H9 (cell line): ENCODE results near the gene SCN1A. TPM values are rescaled to one million over a fixed set of nuclear protein-coding genes. Genes with fewer than 3 reads are reported as not detected.

Source experiments
- DNase-seq: peaks from one replicate; pipeline ENCODE4 v3.0.0-alpha.2; 2017
- H2AFZ ChIP-seq: one replicate; pipeline ENCODE4 v1.6.1; 2013; ENCODE audit warnings: mild to moderate bottlenecking, low read length, control low read depth, moderate library complexity
- H2AK5ac ChIP-seq: 2 replicates; pipeline ENCODE4 v1.6.1; 2013; ENCODE audit warnings: low read length, control low read depth, mixed read lengths; ENCODE audit not compliant: insufficient read length
- H2BK120ac ChIP-seq: one replicate; pipeline ENCODE4 v1.6.1; 2013; ENCODE audit warnings: low read depth, mild to moderate bottlenecking, low read length, control low read depth, inconsistent platforms; ENCODE audit not compliant: poor library complexity, severe bottlenecking
- H2BK12ac ChIP-seq: 2 replicates; pipeline ENCODE4 v1.6.1; 2013; ENCODE audit warnings: low read length, control low read depth, mixed read lengths, low read depth; ENCODE audit not compliant: insufficient read length
- H2BK15ac ChIP-seq: 2 replicates; pipeline ENCODE4 v1.6.1; 2013; ENCODE audit warnings: low read depth, low read length, control low read depth
- H2BK20ac ChIP-seq: one replicate; pipeline ENCODE4 v1.6.1; 2013; ENCODE audit warnings: low read depth, mild to moderate bottlenecking, low read length, control low read depth, inconsistent platforms; ENCODE audit not compliant: poor library complexity, severe bottlenecking
- H2BK5ac ChIP-seq: 2 replicates; pipeline ENCODE4 v1.6.1; 2013; ENCODE audit warnings: low read length, control low read depth, mixed read lengths; ENCODE audit not compliant: insufficient read length
- H3K14ac ChIP-seq: 2 replicates; pipeline ENCODE4 v1.6.1; 2013; ENCODE audit warnings: low read length, control low read depth; ENCODE audit not compliant: insufficient read depth
- H3K18ac ChIP-seq: 2 replicates; pipeline ENCODE4 v1.6.1; 2013; ENCODE audit warnings: low read depth, mild to moderate bottlenecking, mixed read lengths, low read length, control low read depth; ENCODE audit not compliant: insufficient read length
- H3K23ac ChIP-seq: 2 replicates; pipeline ENCODE4 v1.6.1; 2013; ENCODE audit warnings: low read length, control low read depth, mixed read lengths, low read depth; ENCODE audit not compliant: insufficient read length
- H3K23me2 ChIP-seq: 2 replicates; pipeline ENCODE4 v1.6.1; 2013; ENCODE audit warnings: low read depth, mild to moderate bottlenecking, mixed read lengths, low read length, control low read depth; ENCODE audit not compliant: insufficient read length, poor library complexity, severe bottlenecking
- H3K27ac ChIP-seq: 2 replicates; pipeline ENCODE4 v1.5.1; 2013; ENCODE audit warnings: low read length, control low read depth, mixed read lengths, low read depth; ENCODE audit not compliant: insufficient read length
- H3K27me3 ChIP-seq: 2 replicates; pipeline ENCODE4 v1.6.1; 2013; ENCODE audit warnings: low read length, control low read depth, inconsistent platforms; ENCODE audit not compliant: insufficient read depth
- H3K4ac ChIP-seq: 2 replicates; pipeline ENCODE4 v1.6.1; 2013; ENCODE audit warnings: low read depth, mild to moderate bottlenecking, control low read depth, inconsistent platforms, low read length, moderate library complexity
- H3K4me1 ChIP-seq: 2 replicates; pipeline ENCODE4 v1.6.1; 2013; ENCODE audit warnings: low read length, control low read depth, inconsistent platforms; ENCODE audit not compliant: insufficient read depth
- H3K4me2 ChIP-seq: 2 replicates; pipeline ENCODE4 v1.6.1; 2013; ENCODE audit warnings: low read length, control low read depth, mixed read lengths; ENCODE audit not compliant: insufficient read length, insufficient read depth
- H3K56ac ChIP-seq: 2 replicates; pipeline ENCODE4 v1.6.1; 2013; ENCODE audit warnings: low read depth, mild to moderate bottlenecking, mixed read lengths, low read length, control low read depth; ENCODE audit not compliant: insufficient read length
- H3K79me1 ChIP-seq: 2 replicates; pipeline ENCODE4 v1.6.1; 2013; ENCODE audit warnings: low read depth, mild to moderate bottlenecking, moderate library complexity, low read length, control low read depth, inconsistent platforms; ENCODE audit not compliant: insufficient read depth, poor library complexity, severe bottlenecking
- H3K79me2 ChIP-seq: 2 replicates; pipeline ENCODE4 v1.6.1; 2013; ENCODE audit warnings: low read length, control low read depth, inconsistent platforms; ENCODE audit not compliant: insufficient read depth
- H3K9ac ChIP-seq: 2 replicates; pipeline ENCODE4 v1.6.1; 2013; ENCODE audit warnings: low read length, control low read depth, mixed read lengths; ENCODE audit not compliant: insufficient read length; ENCODE audit errors: extremely low read depth
- H3K9me3 ChIP-seq: one replicate; pipeline ENCODE4 v1.6.1; 2013; ENCODE audit warnings: low read depth, low read length, inconsistent platforms; ENCODE audit not compliant: control insufficient read depth
- H3T11ph ChIP-seq: one replicate; pipeline ENCODE4 v1.6.1; 2013; ENCODE audit warnings: mild to moderate bottlenecking, low read length, control low read depth, inconsistent platforms
- H4K20me1 ChIP-seq: one replicate; pipeline ENCODE4 v1.6.1; 2013; ENCODE audit not compliant: control insufficient read depth, insufficient read length, insufficient read depth
- H4K5ac ChIP-seq: 2 replicates; pipeline ENCODE4 v1.6.1; 2013; ENCODE audit warnings: low read depth, mild to moderate bottlenecking, mixed read lengths, low read length, control low read depth; ENCODE audit not compliant: insufficient read length
- H4K8ac ChIP-seq: replicated peaks from 2 replicates; pipeline ENCODE4 v1.6.1; 2013; ENCODE audit warnings: low read length, control low read depth, mixed read lengths, low read depth; ENCODE audit not compliant: insufficient read length
- H4K91ac ChIP-seq: 2 replicates; pipeline ENCODE4 v1.6.1; 2013; ENCODE audit warnings: low read depth, mild to moderate bottlenecking, moderate library complexity, mixed read lengths, low read length, control low read depth; ENCODE audit not compliant: insufficient read length
- H3K27ac Mint-ChIP-seq, 3 experiments: 2 replicates in 2 of 3; 3 replicates in 1 of 3; pipeline ENCODE4 v1.8.0; 2020 to 2021; ENCODE audit warnings: mixed read lengths in 3 of 3, mild to moderate bottlenecking in 1 of 3, moderate library complexity in 1 of 3
- H3K27me3 Mint-ChIP-seq: 2 replicates; pipeline ENCODE4 v1.8.0; 2021; ENCODE audit warnings: low read depth, mild to moderate bottlenecking, moderate library complexity, mixed read lengths
- H3K36me3 Mint-ChIP-seq, 3 experiments: 2 replicates in 2 of 3; 3 replicates in 1 of 3; pipeline ENCODE4 v1.8.0; 2020 to 2021; ENCODE audit warnings: low read depth in 3 of 3, mixed read lengths in 3 of 3; ENCODE audit not compliant: insufficient read depth in 1 of 3
- H3K4me1 Mint-ChIP-seq, 2 experiments: 2 replicates each; pipeline ENCODE4 v1.8.0; 2020; ENCODE audit warnings: mixed read lengths in 2 of 2
- H3K4me3 Mint-ChIP-seq, 2 experiments: 2 replicates in 1 of 2; 3 replicates in 1 of 2; pipeline ENCODE4 v1.8.0; 2020 to 2021; ENCODE audit warnings: mild to moderate bottlenecking in 2 of 2, mixed read lengths in 2 of 2, moderate library complexity in 1 of 2
- H3K9me3 Mint-ChIP-seq, 2 experiments: 2 replicates in 1 of 2; 3 replicates in 1 of 2; pipeline ENCODE4 v1.8.0; 2020; ENCODE audit warnings: mild to moderate bottlenecking in 2 of 2, mixed read lengths in 2 of 2, moderate library complexity in 1 of 2
- CTCF ChIP-seq: fragments of 200-600 bp; sonication (generic); conservative IDR thresholded peaks from 3 replicates; pipeline ENCODE4 v1.8.0; 2021; ENCODE audit warnings: antibody characterized with exemption, mild to moderate bottlenecking
- WGBS: extraction: QIAGEN DNeasy Blood & Tissue Kit; methylation state at CpG from one replicate; pipeline ENCODE4 v1.1.7; 2013; ENCODE audit warnings: missing lambda C conversion rate, low lambda C conversion rate, mixed read lengths; ENCODE audit not compliant: insufficient read length; ENCODE audit errors: extremely low coverage; 5-methylcytosine and 5-hydroxymethylcytosine counted together
- total RNA-seq: library from RNA; stranded (reverse); gene quantifications from 2 replicates; pipeline ENCODE4 v1.2.1, GENCODE V29; 2021

The SCN1A gene
- total RNA-seq, 1 experiment from 2014 or later = 0.13 TPM

GRCh38 chr2:166163775-166164174 is 36.0 kb upstream of the SCN1A start:
- Histone ChIP-seq H2BK120ac (no peak overlapping the region), H3K79me2 (no peaks in the 10 kb centered on the region), H4K20me1 (no peaks in the 10 kb centered on the region), H3K4me2 (no peak overlapping the region), H2BK15ac (no peak overlapping the region), H4K8ac (no peak overlapping the region), H3K56ac (no peak overlapping the region), H3K27me3 (no peaks in the 10 kb centered on the region), H3K9ac (no peak overlapping the region), H4K91ac (no peak overlapping the region), H3K4ac (no peak overlapping the region), H3K23me2 (no peaks in the 10 kb centered on the region), H2BK20ac (no peak overlapping the region), H3K9me3 (no peaks in the 10 kb centered on the region), H3K79me1 (no peaks in the 10 kb centered on the region), H3T11ph (no peak overlapping the region), H3K27ac (no peak overlapping the region), H4K5ac (no peak overlapping the region), H3K23ac (no peak overlapping the region), H3K18ac (no peak overlapping the region), H2BK12ac (no peak overlapping the region), H3K14ac (no peak overlapping the region), H2AFZ (no peak overlapping the region), H3K4me1 (no peaks in the 10 kb centered on the region), H2AK5ac (no peak overlapping the region), H2BK5ac (no peak overlapping the region)
- WGBS = no CpG with 5 or more reads among the region's 2 CpGs
- Mint-ChIP-seq H3K9me3 (no peaks in the 10 kb centered on the region), H3K4me1 (peaks cover 0 to 5% of the 10 kb centered on the region in 2 experiments; a peak in 1 of 4 replicates), H3K4me3 (no peak overlapping the region), H3K27me3 (no peaks in the 10 kb centered on the region), H3K27ac (no peak overlapping the region), H3K36me3 (no peaks in the 10 kb centered on the region)
- no peak for TF ChIP-seq CTCF
- DNase-seq = no peak
